ENCODE measurements around the gene ADRA2C. TPM values are rescaled to one million over a fixed set of nuclear protein-coding genes. Genes with fewer than 3 reads are reported as not detected.

ADRA2C gene
- total RNA-seq, 1 experiment from 2014 or later = 8.6 TPM

- no CpG with 5 or more reads among the region's 13 CpGs for WGBS (ENCODE audit: extremely low coverage, insufficient read length, low lambda C conversion rate)
- H2AFZ ChIP-seq (ENCODE audit: low read length) = no peak overlapping the region
- H3K23ac ChIP-seq (ENCODE audit: insufficient read length, low read depth, low read length) = no peak overlapping the region
- no peak overlapping the region for H2AK5ac ChIP-seq (ENCODE audit: insufficient read length, low read length)
- Mint-ChIP-seq H3K9me3 (peaks cover 0 to 1% of the 10 kb centered on the region in 2 experiments; a peak in 1 of 5 replicates), H3K36me3 (ENCODE audit: insufficient read depth in 1 of 3, low read depth in 3 of 3) (peaks cover 0 to 2% (median 0%) of the 10 kb centered on the region in 3 experiments; a peak in 2 of 7 replicates), H3K4me3 (no peak overlapping the region), H3K27ac (no peak overlapping the region), H3K27me3 (ENCODE audit: low read depth) (peaks cover 22% of the 10 kb centered on the region), H3K4me1 (peaks cover 9 to 34% of the 10 kb centered on the region in 2 experiments)
- H3K4me1 ChIP-seq (ENCODE audit: insufficient read depth, low read length) = no peaks in the 10 kb centered on the region; the same call in 1 of the 2 replicates
- peaks cover 1% of the 10 kb centered on the region for H4K20me1 ChIP-seq (ENCODE audit: control insufficient read depth, insufficient read depth, insufficient read length)
- H3K27me3 ChIP-seq (ENCODE audit: insufficient read depth, low read length) = no peaks in the 10 kb centered on the region; the same call in 1 of the 2 replicates
- no peak overlapping the region for H4K5ac ChIP-seq (ENCODE audit: insufficient read length, low read depth, low read length)
- no peak overlapping the region for H3K27ac ChIP-seq (ENCODE audit: insufficient read length, low read depth, low read length)
- no peak overlapping the region for H4K8ac ChIP-seq (replicated peaks; ENCODE audit: insufficient read length, low read depth, low read length)
- no peak overlapping the region for H3K14ac ChIP-seq (ENCODE audit: insufficient read depth, low read length)
- no peak for TF ChIP-seq CTCF (conservative IDR thresholded peaks at IDR 0.05)
- H3K23me2 ChIP-seq (ENCODE audit: insufficient read length, low read depth, low read length, poor library complexity, severe bottlenecking) = no peaks in the 10 kb centered on the region
- no peak overlapping the region for H3T11ph ChIP-seq (ENCODE audit: low read length)
- H2BK5ac ChIP-seq (ENCODE audit: insufficient read length, low read length) = no peak overlapping the region
- H3K4me2 ChIP-seq (ENCODE audit: insufficient read depth, insufficient read length, low read length) = no peak overlapping the region
- no peak overlapping the region for H3K9ac ChIP-seq (ENCODE audit: extremely low read depth, insufficient read length, low read length)
- H2BK120ac ChIP-seq (ENCODE audit: low read depth, low read length, poor library complexity, severe bottlenecking) = no peak overlapping the region
- H3K79me1 ChIP-seq (ENCODE audit: insufficient read depth, low read depth, low read length, poor library complexity, severe bottlenecking) = no peaks in the 10 kb centered on the region
- no peaks in the 10 kb centered on the region for H3K79me2 ChIP-seq (ENCODE audit: insufficient read depth, low read length)
- no peak overlapping the region for H2BK20ac ChIP-seq (ENCODE audit: low read depth, low read length, poor library complexity, severe bottlenecking)
- no peak overlapping the region for H3K4ac ChIP-seq (ENCODE audit: low read depth, low read length)
- DNase-seq = no peak
- H3K18ac ChIP-seq (ENCODE audit: insufficient read length, low read depth, low read length) = no peak overlapping the region
- no peak overlapping the region for H2BK12ac ChIP-seq (ENCODE audit: insufficient read length, low read depth, low read length)
- no peaks in the 10 kb centered on the region for H3K9me3 ChIP-seq (ENCODE audit: control insufficient read depth, low read depth, low read length)
- no peak overlapping the region for H4K91ac ChIP-seq (ENCODE audit: insufficient read length, low read depth, low read length)
- no peak overlapping the region for H3K56ac ChIP-seq (ENCODE audit: insufficient read length, low read depth, low read length)
- no peak overlapping the region for H2BK15ac ChIP-seq (ENCODE audit: low read depth, low read length)
These were observed 4.4 kb downstream of the ADRA2C start for GRCh38 chr4:3770323-3771163.

Measured in H9 (cell line).